Measurements from ENCODE around the gene RAP1GAP2. TPM values are rescaled to one million over a fixed set of nuclear protein-coding genes. Genes with fewer than 3 reads are reported as not detected.

The RAP1GAP2 gene
- total and polyA plus RNA-seq, 2 of the 8 experiments (the other 6 are each of a cell fraction or from before 2014, with no cell fraction given): 24.0 to 63.8 TPM

GRCh38 chr17:2849327-2849670 lies 53.1 kb downstream of the RAP1GAP2 start:
- peak overlapping the region; percentile 52; the same call in 1 of the 2 replicates for H2BK5ac ChIP-seq (ENCODE audit: low read depth, low read length)
- no peak overlapping the region for H3K4ac ChIP-seq (replicated peaks; ENCODE audit: insufficient read length, low read depth, low read length)
- H3K4me3 ChIP-seq (ENCODE audit: extremely low read depth in 1 of 4, insufficient read depth in 2 of 4, low read depth in 3 of 4, low read length in 4 of 4): 0 out of 8 replicates have a peak overlapping the region, but pooled peaks of 1 of the 4 experiments have one; percentile 8
- ChIA-PET CTCF (ENCODE audit: partially characterized antibody) (interaction anchor here (0.8 to 13.3 kb wide), 33 partner anchors 8 to 163 kb away, joined by 3 to 233 read pairs (median 5); no protein-coding TSS in a partner anchor), POLR2A (ENCODE audit: partially characterized antibody) (interaction anchor here (0.5 to 1.7 kb wide), 3 partner anchors 24 to 189 kb away, joined by 3 to 8 read pairs (median 6); no protein-coding TSS in a partner anchor)
- H3K27me3 ChIP-seq (replicated peaks in 1 of 4; ENCODE audit: control insufficient read depth in 3 of 4, extremely low read depth in 1 of 4, insufficient read depth in 3 of 4, low read length in 3 of 4): peaks cover 0 to 5% (median 0%) of the 10 kb centered on the region in 4 experiments; a peak in 2 of 7 replicates
- H3K27ac ChIP-seq (ENCODE audit: low read depth, low read length): no peak overlapping the region
- H3K18ac ChIP-seq (ENCODE audit: extremely low read depth, low read length): peak overlapping the region; percentile 48; the same call in 1 of the 2 replicates
- DNase-seq (ENCODE audit: low read depth in 1 of 2, low spot score in 2 of 2): no peak
- no peak overlapping the region for H4K5ac ChIP-seq (ENCODE audit: insufficient read length, low read depth, low read length)
- H3K23ac ChIP-seq (ENCODE audit: insufficient read length): no peak overlapping the region
- no peak overlapping the region for H3K56ac ChIP-seq (replicated peaks; ENCODE audit: insufficient read length, low read depth, low read length)
- H2AK5ac ChIP-seq (ENCODE audit: low read depth, low read length): no peak overlapping the region
- no peak overlapping the region for H4K91ac ChIP-seq (replicated peaks; ENCODE audit: insufficient read length, low read length)
- no peak overlapping the region for H2AFZ ChIP-seq (ENCODE audit: low read length)
- no peaks in the 10 kb centered on the region for H3K9me3 ChIP-seq (ENCODE audit: insufficient read depth in 2 of 2, low read depth in 1 of 2, low read length in 1 of 2)
- peaks cover 0 to 3% of the 10 kb centered on the region in 2 experiments; a peak in 1 of 4 replicates for H3K79me2 ChIP-seq (ENCODE audit: control insufficient read depth in 1 of 2, insufficient read depth in 2 of 2, low read length in 2 of 2)
- H3K9ac ChIP-seq (replicated peaks in 1 of 4; ENCODE audit: extremely low read depth in 1 of 4, low read depth in 3 of 4, low read length in 3 of 4): no peak overlapping the region
- TF ChIP-seq TBP (IDR thresholded peaks at IDR 0.05; ENCODE audit: low read depth, low read length): no peak
- TF ChIP-seq, protein P1, sequence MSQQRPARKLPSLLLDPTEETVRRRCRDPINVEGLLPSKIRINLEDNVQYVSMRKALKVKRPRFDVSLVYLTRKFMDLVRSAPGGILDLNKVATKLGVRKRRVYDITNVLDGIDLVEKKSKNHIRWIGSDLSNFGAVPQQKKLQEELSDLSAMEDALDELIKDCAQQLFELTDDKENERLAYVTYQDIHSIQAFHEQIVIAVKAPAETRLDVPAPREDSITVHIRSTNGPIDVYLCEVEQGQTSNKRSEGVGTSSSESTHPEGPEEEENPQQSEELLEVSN (IDR thresholded peaks at IDR 0.05): peak; percentile 49
- H2BK20ac ChIP-seq (ENCODE audit: low read length): no peak overlapping the region
- H3K4me2 ChIP-seq (ENCODE audit: insufficient read depth in 1 of 2, low read depth in 2 of 2, low read length in 2 of 2): peak overlapping the region in 1 of 2 experiments; percentile 27; a peak in 2 of 4 replicates
- no peak overlapping the region for H4K8ac ChIP-seq (ENCODE audit: extremely low read depth, insufficient read depth, low read length)
- no peak for FAIRE-seq
- H3K36me3 ChIP-seq (ENCODE audit: control insufficient read depth in 2 of 4, insufficient read depth in 4 of 4, low read length in 3 of 4): no peaks in the 10 kb centered on the region
- H3K23me2 ChIP-seq (ENCODE audit: low read depth, low read length): peaks cover 10% of the 10 kb centered on the region; the same call in 1 of the 2 replicates
- H4K20me1 ChIP-seq (replicated peaks in 1 of 2; ENCODE audit: control insufficient read depth in 1 of 2, insufficient read depth in 2 of 2, low read length in 2 of 2): no peaks in the 10 kb centered on the region
- no peaks in the 10 kb centered on the region for H3K79me1 ChIP-seq (ENCODE audit: low read depth, low read length)
- H2BK120ac ChIP-seq (replicated peaks; ENCODE audit: low read depth, low read length): no peak overlapping the region
- H3K4me1 ChIP-seq (replicated peaks in 1 of 4; ENCODE audit: control insufficient read depth in 3 of 4, insufficient read depth in 4 of 4, low read length in 3 of 4): peaks cover 7 to 18% (median 9%) of the 10 kb centered on the region in 4 experiments; a peak in 6 of 7 replicates
- peak overlapping the region; percentile 46; the same call in 1 of the 2 replicates for H2BK15ac ChIP-seq (ENCODE audit: low read length)
- WGBS, 2 experiments (ENCODE audit: extremely low coverage in 1 of 2, insufficient coverage in 1 of 2, insufficient read length in 1 of 2, insufficient replicate concordance in 2 of 2, low coverage in 1 of 2, low lambda C conversion rate in 2 of 2, missing lambda C conversion rate in 1 of 2): 56% methylated on average over 9 of the region's 13 CpGs; no CpG with 5 or more reads in 1 of the 2 experiments
- 0 out of 2 replicates have a peak overlapping the region, but pooled peaks have one; percentile 50 for H2BK12ac ChIP-seq (ENCODE audit: low read depth, low read length)
- no peak overlapping the region for H3K14ac ChIP-seq (ENCODE audit: insufficient read length)
